NCI-H146 (cell line): ENCODE measurements around the gene HBG1.
"Not testable (repeated sequence)": the region's sequence is repeated elsewhere in the genome, so short reads cannot be mapped to it uniquely, and the experiment has no call there.

Experiments
- DNase-seq: peaks from one replicate; lab custom pipeline; 2025; lab: John Stamatoyannopoulos, UW

Gene HBG1

GRCh38 chr11:5249807-5250396, at the start of gene HBG1:
TSS of gene HBG1 (minus strand) at chr11:5249857. CDS start at chr11:5249804, 53 bp downstream.
- not testable (repeated sequence) for DNase-seq

GRCh38 chr11:5298451-5298850, 48.8 kb upstream of the HBG1 start:
- DNase-seq: no peak

- no peak for DNase-seq
Measured at GRCh38 chr11:5297721-5298323, 48.2 kb upstream of the HBG1 start.

- DNase-seq: not testable (repeated sequence)
Measured at GRCh38 chr11:5294342-5294995, 44.8 kb upstream of the HBG1 start.

GRCh38 chr11:5293028-5293427, 43.4 kb upstream of the HBG1 start:
- no peak for DNase-seq

GRCh38 chr11:5291207-5291838, 41.7 kb upstream of the HBG1 start:
- DNase-seq: peak; percentile 21

- DNase-seq: no peak
Measured at GRCh38 chr11:5290106-5290505, 40.4 kb upstream of the HBG1 start.

GRCh38 chr11:5289696-5290095, 40.0 kb upstream of the HBG1 start:
- DNase-seq: no peak

- DNase-seq: no peak
Measured at GRCh38 chr11:5288906-5289550, 39.4 kb upstream of the HBG1 start.

- DNase-seq: no peak
Measured at GRCh38 chr11:5288108-5288905, 38.6 kb upstream of the HBG1 start.

- no peak for DNase-seq
Measured at GRCh38 chr11:5286901-5287300, 37.2 kb upstream of the HBG1 start.

- no peak for DNase-seq
Measured at GRCh38 chr11:5286351-5286750, 36.7 kb upstream of the HBG1 start.

- no peak for DNase-seq
Measured at GRCh38 chr11:5285703-5286340, 36.2 kb upstream of the HBG1 start.

- no peak for DNase-seq
Measured at GRCh38 chr11:5284637-5285036, 35.0 kb upstream of the HBG1 start.

- DNase-seq: no peak
Measured at GRCh38 chr11:5283882-5284281, 34.2 kb upstream of the HBG1 start.

GRCh38 chr11:5283086-5283485, 33.4 kb upstream of the HBG1 start:
- no peak for DNase-seq

- no peak for DNase-seq
Measured at GRCh38 chr11:5282628-5283027, 33.0 kb upstream of the HBG1 start.

GRCh38 chr11:5281596-5281995, 31.9 kb upstream of the HBG1 start:
- no peak for DNase-seq

- DNase-seq: peak; percentile 29
Measured at GRCh38 chr11:5280582-5281102, 31.0 kb upstream of the HBG1 start.

- DNase-seq: no peak
Measured at GRCh38 chr11:5279471-5280090, 29.9 kb upstream of the HBG1 start.
